DMS53 treated with DMSO at 0.1 percent for 48 hours (cell line): ENCODE measurements around the gene BCR.
"Not testable (repeated sequence)": the region's sequence is repeated elsewhere in the genome, so short reads cannot be mapped to it uniquely, and the experiment has no call there.

Experiments
- DNase-seq: peaks from one replicate; lab custom pipeline; 2025; ENCODE audit not compliant: unreplicated experiment; lab: John Stamatoyannopoulos, UW

BCR gene

GRCh38 chr22:23180301-23180892 is at the start of gene BCR:
Gene BCR, plus strand, starts transcription at chr22:23180509. Its CDS starts 452 bp downstream, at chr22:23180961.
- DNase-seq = no peak

- no peak for DNase-seq
Observed at GRCh38 chr22:23130697-23131096, 49.6 kb upstream of the BCR start.

DNA sequence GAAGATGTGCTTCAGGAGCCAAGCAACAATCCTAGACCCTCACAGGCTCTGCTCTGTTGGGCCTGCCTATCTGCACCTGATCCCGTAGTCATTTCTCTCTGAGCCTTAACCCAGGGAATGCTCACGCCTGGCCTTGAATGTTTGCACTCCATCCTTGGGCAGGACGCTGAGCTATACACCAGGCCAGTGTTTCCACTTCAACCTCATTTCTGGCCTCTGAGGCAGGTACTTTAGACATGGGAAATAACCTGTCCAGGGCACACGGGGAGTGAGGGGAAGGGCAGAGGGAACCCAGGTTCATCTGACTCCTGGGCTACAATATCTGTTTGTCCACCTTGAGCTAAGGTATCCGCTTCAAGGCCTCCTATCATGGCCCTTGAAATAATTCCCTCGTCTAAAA is 48.4 kb upstream of the BCR start:
- DNase-seq = no peak

GRCh38 chr22:23132376-23133091 is 47.8 kb upstream of the BCR start:
- DNase-seq = no peak

DNA sequence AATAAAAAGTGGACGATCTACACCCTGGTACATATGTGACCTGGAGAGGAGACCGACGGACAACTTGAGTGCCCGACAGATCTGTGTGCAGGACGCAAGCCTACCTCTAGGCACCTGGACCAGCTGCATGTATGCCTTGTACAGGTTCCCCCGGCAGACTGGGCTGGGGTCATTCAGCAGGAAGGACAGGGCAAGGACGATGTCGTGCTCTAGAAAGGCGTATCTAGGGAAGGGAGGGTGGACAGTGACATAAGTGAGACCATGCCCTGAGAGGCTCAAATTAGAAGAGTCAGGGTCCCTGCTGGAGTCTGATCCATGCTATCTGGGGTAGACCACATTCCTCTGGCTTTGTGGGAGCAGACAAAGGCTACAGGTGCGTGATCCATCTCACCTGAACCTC is 46.4 kb upstream of the BCR start:
- no peak for DNase-seq

- DNase-seq = not testable (repeated sequence)
Observed at GRCh38 chr22:23136991-23137390, 43.3 kb upstream of the BCR start.

GRCh38 chr22:23137468-23137867 is 42.8 kb upstream of the BCR start:
- no peak for DNase-seq

GRCh38 chr22:23137905-23138561 is 42.3 kb upstream of the BCR start:
- no peak for DNase-seq

DNA sequence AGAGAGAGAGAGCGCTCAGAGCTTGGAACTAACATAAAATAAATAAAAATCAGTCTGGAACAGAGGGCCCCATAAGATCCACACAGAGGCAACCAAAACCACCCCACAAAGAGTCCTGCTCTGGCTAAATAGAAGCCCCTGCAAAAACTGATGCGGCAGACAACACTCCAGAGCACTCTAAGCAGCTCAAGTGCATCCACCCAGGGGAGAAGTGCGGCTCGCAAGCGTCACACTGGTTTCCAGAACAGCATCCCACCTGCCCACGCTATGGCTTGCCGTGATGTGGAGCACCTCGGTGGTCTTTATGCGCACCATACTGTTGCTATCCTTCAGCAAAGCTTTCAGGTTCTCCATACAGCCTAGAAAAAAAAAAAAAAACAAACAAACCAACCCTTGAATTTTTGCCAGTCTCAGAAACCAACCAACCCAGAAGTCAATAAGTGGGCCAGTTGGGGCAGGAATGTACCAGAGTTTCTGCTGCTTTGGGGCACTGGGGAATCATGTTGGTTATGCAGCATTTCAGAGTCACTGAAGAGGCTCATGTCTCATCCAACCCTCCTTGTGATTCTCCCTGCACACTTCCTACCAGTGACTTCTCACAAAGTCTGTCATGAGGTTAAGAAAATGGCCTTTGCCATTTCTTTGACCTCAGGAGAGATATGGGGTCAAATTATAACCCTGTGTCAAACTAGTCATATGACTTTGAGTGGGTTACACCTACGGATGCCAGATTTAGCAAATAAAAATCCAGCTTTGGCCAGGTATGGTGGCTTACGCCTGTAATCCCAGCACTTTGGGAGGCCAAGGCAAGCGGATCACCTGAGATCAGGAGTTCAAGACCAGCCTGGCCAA is 41.5 kb upstream of the BCR start:
- DNase-seq = no peak

GRCh38 chr22:23140385-23140784 is 39.9 kb upstream of the BCR start:
- DNase-seq = no peak

DNA sequence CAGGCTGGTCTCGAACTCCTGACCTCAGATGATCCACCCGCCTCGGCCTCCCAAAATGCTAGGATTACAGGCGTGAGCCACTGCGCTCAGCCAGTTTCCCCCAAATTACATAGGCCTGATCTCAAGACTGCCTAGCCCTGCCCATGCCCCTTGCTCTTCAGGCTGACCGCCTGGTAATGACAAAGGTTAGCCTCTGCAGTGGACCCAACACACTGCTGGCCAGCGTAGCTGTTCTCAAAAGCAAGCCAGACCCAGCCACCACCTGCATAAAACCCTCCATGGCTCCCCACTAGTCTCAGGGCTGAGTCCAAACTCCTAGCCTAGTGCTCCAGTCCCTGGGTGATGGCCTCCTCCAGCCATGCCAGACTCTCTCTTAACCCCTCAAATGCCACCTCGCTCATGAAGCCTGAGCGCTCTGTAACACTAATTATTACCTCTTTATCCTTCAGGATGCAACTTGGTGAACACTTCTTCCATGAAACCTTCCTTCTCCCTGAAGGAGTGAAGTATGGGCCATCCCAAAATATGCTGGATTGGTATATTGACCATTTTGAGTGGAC is 37.7 kb upstream of the BCR start:
- no peak for DNase-seq

GRCh38 chr22:23143119-23143518 is 37.2 kb upstream of the BCR start:
- no peak for DNase-seq

GRCh38 chr22:23144432-23144831 is 35.9 kb upstream of the BCR start:
- DNase-seq = no peak

DNA sequence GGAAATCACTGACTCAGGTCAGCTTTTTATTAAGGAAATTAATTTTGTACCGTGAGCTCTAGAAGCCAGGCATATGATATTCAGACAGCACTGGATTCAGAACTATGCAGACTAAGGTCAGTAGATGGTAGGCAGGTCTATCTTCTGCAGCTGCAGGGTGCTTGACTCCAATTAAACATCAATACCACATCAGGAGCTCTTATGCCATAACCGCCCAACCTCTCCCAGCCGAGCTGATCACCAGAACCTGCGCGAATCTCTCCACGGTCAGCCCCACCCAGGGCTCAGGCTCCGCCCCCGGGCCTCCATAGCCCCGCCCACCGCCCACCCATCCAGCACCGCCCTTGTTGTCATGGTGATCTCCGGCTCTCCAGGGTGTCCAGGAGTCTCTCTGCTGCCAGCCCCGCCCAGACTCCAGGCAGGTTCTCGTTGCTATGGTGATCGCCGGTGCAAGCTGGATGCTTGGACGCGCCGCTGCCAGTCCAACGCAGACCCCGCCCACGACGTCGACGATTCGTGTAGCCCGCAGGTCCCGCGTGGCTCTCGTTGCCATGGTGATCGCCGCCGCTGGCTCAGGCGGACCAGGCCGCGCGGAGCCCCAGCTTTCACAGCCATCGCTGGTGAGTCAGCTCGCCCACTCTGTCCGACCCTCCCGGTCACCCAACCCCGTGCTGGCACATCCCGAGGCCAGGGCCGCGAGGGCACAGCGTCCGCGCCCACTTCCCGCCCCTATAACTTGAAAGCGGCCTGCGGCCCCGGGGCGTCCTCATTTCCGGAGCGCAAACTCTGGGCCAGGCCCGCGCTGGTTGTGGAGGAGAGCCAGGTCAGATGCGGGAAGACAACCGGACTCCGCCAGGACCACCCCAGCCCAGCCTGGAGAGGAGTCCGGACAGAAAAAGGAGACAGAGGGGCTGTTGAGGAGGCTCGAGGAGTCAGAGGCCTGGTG is 35.1 kb upstream of the BCR start, which contains the start of gene RAB36:
Gene RAB36, plus strand, starts transcription at position 546 of the 946 bp plus-strand sequence. CDS start 1,140 bp downstream, outside the sequence.
- peak; percentile 61 for DNase-seq

DNA sequence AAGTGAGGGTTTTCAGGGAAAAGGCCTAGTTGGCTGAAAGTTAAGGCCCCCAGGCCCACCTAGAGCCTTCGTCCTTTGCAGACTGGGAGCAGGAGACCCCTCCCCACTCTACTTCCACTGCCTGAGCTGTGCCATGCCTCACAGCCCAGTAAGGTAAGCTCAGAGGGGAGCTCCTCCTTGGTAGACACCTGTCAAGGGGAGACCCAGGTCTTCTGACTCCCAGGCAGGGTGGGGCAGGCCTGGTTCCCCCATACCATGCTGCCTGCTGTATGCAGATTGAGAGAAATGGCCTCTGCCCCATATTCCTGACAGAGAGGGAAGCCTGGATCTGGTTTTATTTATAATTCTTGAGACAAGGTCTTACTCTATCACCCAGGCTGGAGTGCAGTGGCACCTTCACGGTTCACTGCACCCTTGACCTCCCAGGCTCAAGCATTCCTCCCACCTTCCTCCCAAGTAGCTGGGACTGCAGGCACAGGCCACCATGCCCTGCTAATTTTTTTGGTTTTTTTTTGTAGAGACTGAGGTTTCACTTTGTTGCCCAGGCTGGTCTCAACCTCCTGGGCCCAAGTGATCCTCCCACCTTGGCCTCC is 34.3 kb upstream of the BCR start:
- DNase-seq = no peak

GRCh38 chr22:23146478-23147205 is 33.7 kb upstream of the BCR start:
- no peak for DNase-seq

- peak; percentile 30 for DNase-seq
Observed at GRCh38 chr22:23147617-23148387, 32.5 kb upstream of the BCR start.

- no peak for DNase-seq
Observed at GRCh38 chr22:23149743-23150238, 30.5 kb upstream of the BCR start.
